NK-92 (cell line): Measurements from ENCODE around the gene PARN.
"Not testable (repeated sequence)": the region's sequence is repeated elsewhere in the genome, so short reads cannot be mapped to it uniquely, and the experiment has no call there.

Source experiments
- DNase-seq: peaks from one replicate; lab custom pipeline; 2025; ENCODE audit not compliant: unreplicated experiment; lab: John Stamatoyannopoulos, UW

The PARN gene

GRCh38 chr16:14574698-14575415 is 55.2 kb downstream of the PARN start:
- not testable (repeated sequence) for DNase-seq

DNA sequence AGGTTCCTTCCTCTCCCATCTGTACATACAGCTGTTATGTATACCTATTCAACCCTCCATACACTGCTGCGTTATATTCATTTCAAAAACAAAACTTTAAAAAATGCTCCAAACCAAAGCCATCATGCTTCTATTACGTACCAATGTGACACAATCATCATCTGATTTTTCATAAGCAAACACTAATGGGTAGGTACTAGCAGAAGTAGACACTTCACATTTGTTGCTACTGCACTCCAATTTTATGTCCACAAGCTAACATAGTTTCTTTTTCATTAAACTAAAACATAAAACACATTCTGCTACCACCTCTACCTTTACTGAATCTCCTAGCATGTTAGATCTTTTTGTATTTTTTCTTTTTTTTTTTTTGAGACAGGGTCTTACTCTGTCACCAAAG is 57.5 kb downstream of the PARN start:
- no peak for DNase-seq

DNA sequence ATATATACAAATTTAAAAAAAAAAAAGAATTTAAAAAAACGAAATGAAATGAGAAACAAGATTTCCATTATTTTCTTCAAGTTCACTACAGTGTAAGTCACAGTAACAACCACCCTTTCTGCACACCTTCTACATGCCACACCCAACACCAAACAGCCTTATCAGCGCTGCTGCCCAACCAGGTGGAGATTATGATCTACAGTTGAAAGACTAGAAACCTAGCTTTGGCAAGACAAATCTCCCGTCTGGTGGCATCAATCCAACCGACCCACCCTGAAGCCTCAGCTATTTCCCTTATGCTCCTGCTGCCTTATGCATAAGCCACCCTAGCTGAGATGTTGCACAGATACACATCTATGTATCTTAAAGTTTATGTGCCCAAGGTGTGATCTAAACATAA is 60.8 kb downstream of the PARN start:
- DNase-seq: no peak

GRCh38 chr16:14566599-14566998 is 63.5 kb downstream of the PARN start:
- DNase-seq: no peak

DNA sequence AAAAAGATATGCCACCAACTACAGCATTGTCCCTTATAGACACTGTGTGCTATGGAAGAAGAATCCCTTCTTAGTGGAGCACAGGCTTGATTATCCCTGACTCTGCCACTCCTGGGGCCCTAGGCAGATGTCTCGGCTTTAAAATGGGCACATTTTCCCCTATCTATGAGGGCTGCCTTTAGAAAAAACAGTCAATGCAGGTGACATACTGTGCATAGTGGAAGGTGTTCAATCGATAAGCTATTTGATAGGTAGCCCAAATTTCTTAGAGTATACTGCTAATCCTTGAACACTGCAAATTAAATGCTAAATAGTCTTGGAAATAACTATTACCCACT is 64.4 kb downstream of the PARN start:
- DNase-seq: no peak

DNA sequence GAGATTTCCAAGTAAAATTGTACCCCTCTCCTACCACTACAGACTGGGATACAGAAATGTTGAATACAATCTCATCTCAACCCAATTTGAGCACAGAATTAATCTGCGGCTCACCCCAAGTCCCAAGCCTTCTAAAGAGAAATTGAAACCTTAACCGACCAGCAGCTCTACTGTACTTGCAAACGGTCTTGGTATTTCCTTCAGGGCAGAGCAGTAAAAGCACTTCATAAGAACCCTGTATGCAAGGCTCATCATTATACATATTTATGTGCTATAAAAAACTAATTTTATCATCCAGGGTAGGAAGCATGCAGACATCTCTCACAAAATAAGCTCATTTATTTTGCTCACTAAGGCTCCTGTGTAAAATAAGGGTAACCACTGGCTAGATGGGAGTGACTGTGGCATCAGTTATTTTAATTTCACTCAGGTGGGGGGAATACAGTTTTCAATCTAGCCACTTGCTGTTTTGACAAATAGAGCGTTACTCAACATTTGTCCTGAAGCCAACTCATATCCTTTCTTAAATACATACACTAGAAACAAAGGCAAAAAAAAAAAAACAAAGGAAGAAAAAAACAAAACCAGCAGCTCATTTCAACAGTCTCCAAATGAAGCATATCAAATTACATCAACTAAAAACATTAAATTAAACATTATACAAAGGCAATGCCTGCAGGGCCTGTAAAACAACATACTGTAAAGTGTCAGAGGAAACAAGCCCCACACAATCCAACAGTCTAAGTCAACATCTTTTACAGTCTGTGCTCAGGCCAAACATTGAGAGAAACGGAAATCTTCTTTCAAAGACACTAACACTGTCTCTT is 65.0 kb downstream of the PARN start:
- DNase-seq: no peak

GRCh38 chr16:14564323-14564722 is 65.7 kb downstream of the PARN start:
- no peak for DNase-seq

DNA sequence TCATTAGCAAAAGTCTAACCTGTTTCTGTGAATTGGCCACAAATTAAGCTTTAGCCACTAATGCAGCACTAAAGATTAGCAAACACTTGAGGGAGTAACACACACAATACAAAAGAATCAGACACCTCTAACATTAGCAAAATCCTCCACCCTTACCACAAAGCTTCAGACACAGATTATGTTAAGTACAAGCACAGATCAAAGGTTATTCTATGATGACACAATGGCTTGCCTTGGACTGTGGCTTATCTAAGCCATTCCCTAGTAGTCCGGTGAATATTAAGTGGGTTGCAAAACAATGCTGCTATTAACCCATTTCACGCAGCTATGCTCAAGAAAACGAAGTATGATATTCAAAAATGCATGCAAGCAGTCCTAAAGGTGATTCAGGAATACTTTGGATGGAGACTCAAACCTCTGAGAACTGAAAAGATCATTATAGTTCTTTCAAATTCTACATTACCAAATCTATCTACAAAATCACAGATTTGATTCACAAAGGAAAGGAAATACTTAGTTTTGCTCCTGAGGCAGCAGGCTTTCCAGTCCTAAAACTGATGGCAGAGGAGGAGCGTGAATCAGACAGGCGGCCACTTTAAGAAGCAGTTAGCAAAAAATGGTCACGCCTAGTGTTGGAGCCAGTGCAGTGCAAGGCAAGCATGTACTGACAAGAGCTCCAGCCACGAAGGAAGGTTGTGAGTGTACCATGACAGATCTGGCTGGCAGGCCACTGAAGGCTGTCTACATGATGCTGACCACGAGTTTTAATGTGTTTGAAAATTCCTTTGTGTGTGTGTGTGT is 67.2 kb downstream of the PARN start:
- no peak for DNase-seq

DNA sequence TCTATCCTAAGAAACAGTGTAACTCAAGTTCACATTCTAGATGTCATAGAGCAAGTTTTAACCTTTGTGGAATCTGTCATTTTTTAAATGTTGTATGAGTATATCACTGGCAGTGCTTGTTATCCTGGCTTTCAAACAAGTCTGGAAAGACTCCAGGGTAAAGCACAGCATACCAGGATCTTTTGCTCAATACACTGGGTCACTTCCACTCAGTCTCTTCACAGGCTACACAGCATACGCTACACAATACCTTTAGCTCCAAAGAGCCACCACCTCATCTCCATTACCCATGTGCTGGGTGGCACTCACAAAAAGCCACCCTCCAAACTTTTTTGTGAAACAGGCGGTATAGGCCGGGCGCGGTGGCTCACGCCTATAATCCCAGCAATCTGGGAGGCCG is 69.5 kb downstream of the PARN start:
- DNase-seq: no peak

- no peak for DNase-seq
Observed at GRCh38 chr16:14559809-14560241, 70.2 kb downstream of the PARN start.

DNA sequence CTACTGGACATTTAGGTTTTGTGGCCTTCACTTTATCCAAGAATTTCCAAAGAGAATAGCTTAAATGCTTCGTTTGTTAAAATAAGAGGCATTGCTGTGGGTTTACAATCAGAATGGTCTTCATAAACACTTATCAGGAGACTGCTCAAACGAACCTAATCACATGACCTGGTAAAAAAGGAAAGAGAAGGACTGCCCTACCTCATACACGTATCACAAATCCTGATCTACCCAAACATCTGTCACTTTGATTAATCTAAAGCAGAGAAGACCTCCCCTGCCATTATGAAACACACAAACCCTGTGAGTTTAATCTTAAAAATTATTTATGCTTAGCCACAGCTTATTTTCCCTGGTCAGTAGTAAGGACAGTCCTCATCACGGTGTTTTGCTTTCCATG is 76.6 kb downstream of the PARN start:
- no peak for DNase-seq

DNA sequence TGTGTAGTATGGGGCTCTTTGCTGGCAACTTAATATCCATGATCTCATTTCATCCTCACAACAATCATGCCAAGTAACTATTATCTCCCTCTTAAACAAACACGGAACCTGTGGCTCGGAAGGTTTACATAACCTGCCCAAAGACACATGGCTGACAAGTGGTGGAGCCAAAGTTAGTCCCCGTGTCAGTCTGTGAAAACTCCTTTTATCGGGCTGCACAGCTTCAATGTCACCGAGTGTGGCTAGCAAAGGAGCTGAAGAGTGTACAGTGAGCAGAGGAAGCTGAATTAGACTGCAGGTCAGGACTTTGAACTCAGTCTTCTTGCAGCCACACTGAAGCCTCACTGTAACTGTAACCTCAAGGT is 80.3 kb downstream of the PARN start:
- no peak for DNase-seq

GRCh38 chr16:14548933-14549788 is 80.9 kb downstream of the PARN start:
- DNase-seq: no peak

DNA sequence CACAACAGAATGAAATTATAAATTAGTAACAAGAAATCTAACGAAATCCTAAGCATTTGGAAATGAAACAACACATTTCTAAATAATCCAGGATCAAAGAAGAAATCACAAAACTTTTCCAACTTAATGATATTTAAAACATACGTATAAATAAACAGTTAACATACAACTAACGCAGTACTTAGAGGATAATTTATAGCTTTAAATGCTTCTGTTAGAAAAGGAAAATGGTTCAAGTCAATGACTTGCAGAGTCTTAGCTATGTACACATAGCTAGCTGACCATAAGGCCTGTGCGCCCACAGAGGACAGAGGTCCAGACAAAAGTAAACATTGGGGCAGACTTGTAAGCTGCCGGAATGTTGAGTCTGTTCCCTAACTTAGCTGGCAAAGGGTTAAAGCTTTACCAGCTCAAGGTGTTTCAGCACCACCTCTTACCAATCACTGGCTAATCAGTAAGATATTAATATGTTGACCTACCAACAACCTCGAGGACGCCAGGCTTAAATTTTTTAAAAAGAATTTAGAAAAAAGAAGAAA is 84.6 kb downstream of the PARN start:
- no peak for DNase-seq

DNA sequence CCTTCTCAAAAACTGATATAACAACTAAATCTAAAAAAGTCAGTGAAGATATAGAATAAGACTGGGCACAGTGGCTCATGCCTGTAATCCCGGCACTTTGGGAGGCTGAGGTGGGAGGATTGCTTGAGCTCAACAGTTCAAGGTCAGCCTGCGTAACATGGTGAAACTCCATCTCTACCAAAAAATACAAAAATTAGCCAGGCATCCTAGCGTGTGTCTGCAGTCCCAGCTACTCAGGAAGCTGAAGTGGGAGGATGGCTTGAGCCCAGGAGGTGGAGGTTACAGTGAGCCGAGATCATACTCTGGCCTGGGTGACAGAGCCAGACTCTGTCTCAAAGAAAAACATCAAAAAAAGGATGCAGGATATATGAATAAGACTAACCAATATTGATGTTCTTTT is 85.2 kb downstream of the PARN start:
- not testable (repeated sequence) for DNase-seq

DNA sequence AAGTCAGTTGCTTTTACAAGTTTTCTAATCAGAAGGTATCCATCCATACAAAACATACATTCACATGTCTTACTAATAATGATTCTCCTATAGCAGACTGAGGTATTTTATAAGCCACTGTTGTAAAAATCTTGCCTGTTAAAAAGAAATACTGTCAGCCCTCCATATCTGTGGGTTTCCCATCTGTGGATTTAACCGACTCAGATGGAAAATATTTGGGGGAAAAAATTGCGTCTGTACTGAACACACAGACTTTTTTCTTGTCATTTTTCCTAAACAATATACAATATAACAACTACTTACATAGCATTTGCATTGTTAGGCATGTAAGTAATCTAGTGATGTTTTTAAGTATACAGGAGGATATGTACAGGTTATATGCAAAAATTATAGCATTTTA is 90.4 kb downstream of the PARN start:
- DNase-seq: no peak

- DNase-seq: no peak
Observed at GRCh38 chr16:14539156-14539555, 90.9 kb downstream of the PARN start.

DNA sequence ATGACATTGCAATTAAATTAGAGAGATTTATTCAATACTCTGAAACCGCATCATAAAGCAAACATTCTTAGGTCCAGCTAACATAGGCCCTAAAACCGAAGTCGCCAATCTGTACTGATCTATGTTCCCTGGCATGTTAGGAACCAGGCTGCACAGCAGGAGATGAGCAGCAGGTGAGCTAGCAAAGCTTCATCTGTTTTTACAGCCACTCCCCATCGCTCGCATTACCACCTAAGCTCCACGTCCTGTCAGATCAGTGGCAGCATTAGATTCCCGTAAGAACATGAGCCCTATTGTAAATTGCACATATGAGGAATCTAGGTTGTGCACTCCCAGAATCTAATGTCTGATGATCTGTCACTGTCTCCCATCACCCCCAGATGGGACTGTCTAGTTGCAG is 91.5 kb downstream of the PARN start:
- no peak for DNase-seq

DNA sequence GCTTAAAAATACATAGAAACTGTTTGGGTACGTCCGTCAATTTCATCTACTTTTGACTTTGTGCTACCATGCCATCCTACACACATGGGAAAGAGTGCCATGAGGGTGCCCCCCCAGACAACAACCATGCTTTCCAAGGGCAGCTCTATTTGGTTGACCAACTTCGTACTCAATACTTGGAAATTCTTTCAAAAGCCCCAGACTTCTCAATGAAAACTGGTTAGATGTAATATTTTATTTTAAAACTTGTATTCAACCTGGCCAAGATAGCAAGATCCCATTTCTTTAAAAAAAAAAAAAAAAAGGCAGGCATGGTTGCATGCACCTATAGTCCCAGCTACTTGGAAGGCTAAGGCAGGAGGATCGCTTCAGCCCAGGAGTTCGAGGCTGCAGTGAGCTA is 98.4 kb downstream of the PARN start:
- DNase-seq: no peak

DNA sequence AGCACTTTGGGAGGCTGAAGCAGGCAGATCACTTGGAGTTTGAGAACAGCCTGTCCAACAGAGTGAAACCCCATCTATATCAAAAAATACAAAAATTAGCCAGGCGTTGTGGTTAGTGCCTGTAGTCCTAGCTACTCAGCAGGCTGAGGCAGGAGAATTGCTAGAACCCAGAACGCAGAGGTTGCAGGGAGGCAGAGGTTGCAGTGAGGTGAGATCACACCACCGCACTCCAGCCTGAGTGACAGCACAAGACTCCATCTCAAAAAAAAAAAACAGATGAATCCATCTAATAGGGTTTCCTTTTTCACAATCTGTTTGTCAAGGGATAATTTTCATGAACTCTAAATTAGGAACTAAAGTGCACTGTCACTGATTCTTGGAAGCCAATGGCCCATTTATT is 99.0 kb downstream of the PARN start:
- DNase-seq: no peak

- no peak for DNase-seq
Observed at GRCh38 chr16:14530046-14530445, 100.0 kb downstream of the PARN start.
